ENCODE data around the gene TANGO6. TPM values are rescaled to one million over a fixed set of nuclear protein-coding genes. Genes with fewer than 3 reads are reported as not detected.
A peak's percentile ranks its signal among the peaks of the same experiment; 100 is the strongest.

The TANGO6 gene
- total RNA-seq, 4 donors from 2014 or later, result 16.7 to 24.4 (median 20.2) TPM

DNA sequence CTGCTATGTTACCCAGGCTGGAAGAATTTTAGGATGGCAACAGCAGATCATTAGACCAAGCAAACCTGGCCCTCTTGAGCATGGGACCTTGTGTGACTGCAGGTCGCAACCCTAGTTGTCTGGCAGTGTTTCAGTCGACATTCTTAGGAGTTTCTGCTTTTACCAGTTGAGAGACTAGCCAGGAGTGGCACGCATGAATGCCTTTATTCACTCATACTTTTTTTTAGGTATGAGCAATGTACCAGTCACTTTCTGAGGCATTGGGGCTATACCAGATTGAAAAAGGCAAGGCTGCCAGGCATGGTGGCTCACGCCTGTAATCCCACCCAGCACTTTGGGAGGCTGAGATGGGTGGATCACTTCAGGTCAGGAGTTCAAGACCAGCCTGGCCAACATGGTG, 233.9 kb downstream of the TANGO6 start:
- Histone ChIP-seq H3K27me3 (no peaks in the 10 kb centered on the region), H3K36me3 (no peaks in the 10 kb centered on the region), H3K4me1 (peaks cover 29 to 34% of the 10 kb centered on the region in 2 donors), H3K27ac (peak overlapping the region; percentile 73 to 89 (median 81)), H3K9me3 (no peaks in the 10 kb centered on the region), H3K4me3 (replicated peaks in 1 of 3) (no peak overlapping the region)
- WGBS, 2 donors, result 47 to 56% methylated on average over 4 of the region's 4 CpGs
- DNase-seq, result peak; percentile 88 to 89
- no peak for TF ChIP-seq POLR2A (IDR thresholded peaks at IDR 0.05)
- TF ChIP-seq, protein P1, sequence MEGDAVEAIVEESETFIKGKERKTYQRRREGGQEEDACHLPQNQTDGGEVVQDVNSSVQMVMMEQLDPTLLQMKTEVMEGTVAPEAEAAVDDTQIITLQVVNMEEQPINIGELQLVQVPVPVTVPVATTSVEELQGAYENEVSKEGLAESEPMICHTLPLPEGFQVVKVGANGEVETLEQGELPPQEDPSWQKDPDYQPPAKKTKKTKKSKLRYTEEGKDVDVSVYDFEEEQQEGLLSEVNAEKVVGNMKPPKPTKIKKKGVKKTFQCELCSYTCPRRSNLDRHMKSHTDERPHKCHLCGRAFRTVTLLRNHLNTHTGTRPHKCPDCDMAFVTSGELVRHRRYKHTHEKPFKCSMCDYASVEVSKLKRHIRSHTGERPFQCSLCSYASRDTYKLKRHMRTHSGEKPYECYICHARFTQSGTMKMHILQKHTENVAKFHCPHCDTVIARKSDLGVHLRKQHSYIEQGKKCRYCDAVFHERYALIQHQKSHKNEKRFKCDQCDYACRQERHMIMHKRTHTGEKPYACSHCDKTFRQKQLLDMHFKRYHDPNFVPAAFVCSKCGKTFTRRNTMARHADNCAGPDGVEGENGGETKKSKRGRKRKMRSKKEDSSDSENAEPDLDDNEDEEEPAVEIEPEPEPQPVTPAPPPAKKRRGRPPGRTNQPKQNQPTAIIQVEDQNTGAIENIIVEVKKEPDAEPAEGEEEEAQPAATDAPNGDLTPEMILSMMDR (IDR thresholded peaks at IDR 0.05), result no peak
- intact Hi-C loops (cut with DNase I), result loop anchor here (10.0 kb wide), 1 partner anchor 92 kb away; no protein-coding TSS in a partner anchor

DNA sequence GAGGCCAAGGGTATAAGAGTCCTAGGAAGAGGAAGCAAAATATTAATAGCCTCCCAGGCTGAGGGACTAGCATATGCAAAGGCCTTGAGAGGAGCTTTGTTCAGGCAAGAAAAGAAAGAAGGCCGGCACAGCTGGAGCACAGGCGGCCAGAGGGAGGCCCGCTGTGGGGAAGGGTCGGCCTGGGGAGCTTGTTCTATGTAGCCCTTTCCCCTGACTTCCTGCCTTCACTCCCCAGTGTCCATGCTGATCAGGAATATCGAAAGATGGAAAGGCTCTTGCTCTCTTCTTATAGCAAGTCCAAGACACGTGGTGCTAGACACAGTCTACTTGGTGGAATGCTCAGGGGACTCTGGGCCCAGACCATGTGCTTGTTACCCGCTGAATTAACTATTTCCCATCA, 234.7 kb downstream of the TANGO6 start:
- Histone ChIP-seq H3K4me1 (peaks cover 21 to 26% of the 10 kb centered on the region in 2 donors), H3K9me3 (no peaks in the 10 kb centered on the region), H3K36me3 (no peaks in the 10 kb centered on the region), H3K27me3 (no peaks in the 10 kb centered on the region), H3K27ac (peak overlapping the region; percentile 73 to 89 (median 81)), H3K4me3 (replicated peaks in 1 of 3) (no peak overlapping the region)
- no peak for TF ChIP-seq POLR2A (IDR thresholded peaks at IDR 0.05)
- TF ChIP-seq, protein P1 (IDR thresholded peaks at IDR 0.05), result no peak
- intact Hi-C loops (cut with DNase I), result loop anchor here (10.0 kb wide), 1 partner anchor 93 kb away; no protein-coding TSS in a partner anchor
- DNase-seq, result no peak
- WGBS, 2 donors, result 89 to 92% methylated on average over 7 of the region's 7 CpGs

DNA sequence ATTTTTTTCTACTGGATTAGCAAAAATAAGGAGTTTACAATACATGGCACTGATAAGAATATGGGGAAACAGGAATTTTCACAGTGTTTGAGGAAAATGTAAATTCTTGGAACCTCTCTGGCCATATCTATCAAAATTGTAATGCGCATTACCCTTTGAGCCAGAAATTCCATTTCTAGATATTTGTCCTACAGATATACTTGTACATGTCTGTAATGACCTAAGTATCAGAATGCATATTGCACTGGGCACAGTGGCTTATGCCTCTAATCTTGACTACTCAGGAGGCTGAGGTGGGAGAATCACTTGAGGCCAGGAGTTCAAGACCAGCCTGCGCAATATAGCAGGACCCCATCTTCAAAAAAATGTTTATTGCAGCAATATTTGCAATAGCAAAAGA, 236.4 kb downstream of the TANGO6 start:
- no peak overlapping the region for H3K27ac ChIP-seq
- no peaks in the 10 kb centered on the region for H3K9me3 ChIP-seq
- H3K27me3 ChIP-seq, result no peaks in the 10 kb centered on the region
- peaks cover 29 to 33% of the 10 kb centered on the region in 2 donors for H3K4me1 ChIP-seq
- intact Hi-C loops (cut with DNase I), result loop anchor here (10.0 kb wide), 1 partner anchor 95 kb away; no protein-coding TSS in a partner anchor
- H3K36me3 ChIP-seq, result no peaks in the 10 kb centered on the region
- 96 to 100% methylated on average over 2 of the region's 2 CpGs for WGBS, 2 donors
- DNase-seq, result no peak
- TF ChIP-seq, protein P1 (IDR thresholded peaks at IDR 0.05), result no peak
- TF ChIP-seq POLR2A (IDR thresholded peaks at IDR 0.05), result no peak
- no peak overlapping the region for H3K4me3 ChIP-seq (replicated peaks in 1 of 3)

DNA sequence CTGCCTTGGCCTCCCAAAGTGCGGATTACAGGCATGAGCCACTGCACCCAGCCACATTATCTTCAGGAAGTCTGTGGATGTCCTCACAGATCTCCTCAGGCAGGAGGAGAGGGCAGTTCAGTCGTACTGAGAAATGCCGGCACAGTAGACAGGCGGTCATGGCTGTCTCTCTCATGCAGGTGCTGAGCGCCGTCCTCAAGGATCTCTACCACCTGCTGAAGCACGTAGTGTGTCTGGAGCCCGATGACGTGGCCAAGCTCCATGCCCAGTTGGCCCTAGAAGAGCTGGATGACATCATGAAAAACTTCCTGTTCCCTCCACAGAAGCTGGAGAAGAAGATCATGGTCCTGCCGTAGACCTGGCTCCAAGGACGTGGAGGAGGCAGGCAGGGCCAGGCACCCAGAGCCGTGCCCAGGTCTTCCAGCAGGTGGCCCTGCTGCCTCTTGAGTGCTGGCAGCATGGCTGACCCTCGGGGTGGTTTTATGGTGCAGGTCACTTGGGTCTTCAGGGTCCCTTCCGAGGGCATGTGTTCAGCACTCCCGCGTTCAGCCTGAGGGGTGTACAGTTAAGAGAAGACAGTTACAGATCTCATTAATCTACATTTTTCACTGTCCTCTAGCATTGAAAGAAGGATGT, 240.1 kb downstream of the TANGO6 start:
- Histone ChIP-seq H3K4me1 (peaks cover 25 to 28% of the 10 kb centered on the region in 2 donors), H3K4me3 (replicated peaks in 1 of 3) (no peak overlapping the region), H3K27ac (peak overlapping the region; percentile 12 to 59 (median 48)), H3K27me3 (no peaks in the 10 kb centered on the region), H3K36me3 (no peaks in the 10 kb centered on the region), H3K9me3 (no peaks in the 10 kb centered on the region)
- TF ChIP-seq, protein P1 (IDR thresholded peaks at IDR 0.05), result peak in 3 of 6 experiments; percentile 31 to 45 (median 32)
- TF ChIP-seq POLR2A (IDR thresholded peaks at IDR 0.05), result no peak
- intact Hi-C loops (cut with DNase I), result no loop called here
- WGBS, 2 donors, result 69 to 94% methylated on average over 8 to 16 of the region's 16 CpGs
- peak in 1 of 2 donors; percentile 37 for DNase-seq

DNA sequence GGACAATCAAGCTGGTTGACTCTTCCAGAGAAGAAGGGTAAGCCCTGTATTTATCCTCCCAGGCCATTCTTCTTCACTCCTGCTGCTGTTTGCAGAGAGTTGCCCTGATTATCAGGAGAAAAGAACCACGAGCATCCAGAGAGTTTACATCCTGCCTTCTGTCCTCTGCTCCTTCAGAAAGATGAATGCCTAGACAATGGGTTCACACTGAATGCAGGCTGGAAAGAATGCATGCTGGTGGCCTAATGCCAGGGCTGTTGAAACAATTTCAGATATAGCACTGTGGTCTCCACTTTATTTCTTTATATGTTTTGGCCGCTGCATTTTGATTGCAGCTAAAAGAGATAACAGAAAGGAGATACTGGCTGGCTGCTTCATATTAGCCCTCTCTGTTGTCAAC, 241.0 kb downstream of the TANGO6 start:
- intact Hi-C loops (cut with DNase I), result no loop called here
- no peaks in the 10 kb centered on the region for H3K9me3 ChIP-seq
- H3K27me3 ChIP-seq, result no peaks in the 10 kb centered on the region
- peak overlapping the region in 1 of 3 donors; percentile 12 for H3K27ac ChIP-seq
- H3K4me3 ChIP-seq (replicated peaks in 1 of 3), result no peak overlapping the region
- 50 to 54% methylated on average over 2 of the region's 2 CpGs for WGBS, 2 donors
- no peak for DNase-seq
- no peaks in the 10 kb centered on the region for H3K36me3 ChIP-seq
- TF ChIP-seq, protein P1 (IDR thresholded peaks at IDR 0.05), result no peak
- no peak for TF ChIP-seq POLR2A (IDR thresholded peaks at IDR 0.05)
- H3K4me1 ChIP-seq, result peaks cover 34 to 37% of the 10 kb centered on the region in 2 donors
